ENCODE results near the gene IFNA14. TPM values are rescaled to one million over a fixed set of nuclear protein-coding genes. Genes with fewer than 3 reads are reported as not detected.
"Not testable (repeated sequence)": the region's sequence is repeated elsewhere in the genome, so short reads cannot be mapped to it uniquely, and the experiment has no call there.

The IFNA14 gene
- total RNA-seq, 1 experiment from 2014 or later: not detected

- Histone ChIP-seq H3K4me3 (ENCODE audit: low read length) (no peak overlapping the region), H3K36me3 (ENCODE audit: insufficient read depth, low read length) (no peaks in the 10 kb centered on the region), H3K9ac (ENCODE audit: low read length) (no peak overlapping the region), H3K27me3 (ENCODE audit: low read length) (no peaks in the 10 kb centered on the region), H3K4me1 (ENCODE audit: low read length) (no peaks in the 10 kb centered on the region), H3K9me3 (ENCODE audit: low read length) (no peaks in the 10 kb centered on the region), H2AFZ (ENCODE audit: low read length) (no peak overlapping the region), H3K9me2 (replicated peaks; ENCODE audit: insufficient read depth, low read length) (no peaks in the 10 kb centered on the region), H3K4me2 (ENCODE audit: low read depth, low read length, poor library complexity, severe bottlenecking) (no peak overlapping the region), H4K20me1 (ENCODE audit: insufficient read depth, low read depth, low read length) (no peaks in the 10 kb centered on the region), H3K27ac (ENCODE audit: low read length) (no peak overlapping the region), H3K79me2 (ENCODE audit: low read length) (no peaks in the 10 kb centered on the region)
- DNase-seq: no peak
Measured at GRCh38 chr9:21265421-21266189, 25.8 kb upstream of the IFNA14 start.

- no peaks in the 10 kb centered on the region for H3K36me3 ChIP-seq (ENCODE audit: insufficient read depth, low read length)
- H3K4me2 ChIP-seq (ENCODE audit: low read depth, low read length, poor library complexity, severe bottlenecking): no peak overlapping the region
- H3K27ac ChIP-seq (ENCODE audit: low read length): no peak overlapping the region
- H2AFZ ChIP-seq (ENCODE audit: low read length): no peak overlapping the region
- H4K20me1 ChIP-seq (ENCODE audit: insufficient read depth, low read depth, low read length): no peaks in the 10 kb centered on the region
- H3K4me3 ChIP-seq (ENCODE audit: low read length): no peak overlapping the region
- H3K9me2 ChIP-seq (replicated peaks; ENCODE audit: insufficient read depth, low read length): no peaks in the 10 kb centered on the region
- no peaks in the 10 kb centered on the region for H3K79me2 ChIP-seq (ENCODE audit: low read length)
- DNase-seq: no peak
- no peaks in the 10 kb centered on the region for H3K4me1 ChIP-seq (ENCODE audit: low read length)
- H3K9me3 ChIP-seq (ENCODE audit: low read length): no peaks in the 10 kb centered on the region
- H3K9ac ChIP-seq (ENCODE audit: low read length): no peak overlapping the region
- no peaks in the 10 kb centered on the region for H3K27me3 ChIP-seq (ENCODE audit: low read length)
Measured at GRCh38 chr9:21255538-21256212, 15.9 kb upstream of the IFNA14 start.

DNA sequence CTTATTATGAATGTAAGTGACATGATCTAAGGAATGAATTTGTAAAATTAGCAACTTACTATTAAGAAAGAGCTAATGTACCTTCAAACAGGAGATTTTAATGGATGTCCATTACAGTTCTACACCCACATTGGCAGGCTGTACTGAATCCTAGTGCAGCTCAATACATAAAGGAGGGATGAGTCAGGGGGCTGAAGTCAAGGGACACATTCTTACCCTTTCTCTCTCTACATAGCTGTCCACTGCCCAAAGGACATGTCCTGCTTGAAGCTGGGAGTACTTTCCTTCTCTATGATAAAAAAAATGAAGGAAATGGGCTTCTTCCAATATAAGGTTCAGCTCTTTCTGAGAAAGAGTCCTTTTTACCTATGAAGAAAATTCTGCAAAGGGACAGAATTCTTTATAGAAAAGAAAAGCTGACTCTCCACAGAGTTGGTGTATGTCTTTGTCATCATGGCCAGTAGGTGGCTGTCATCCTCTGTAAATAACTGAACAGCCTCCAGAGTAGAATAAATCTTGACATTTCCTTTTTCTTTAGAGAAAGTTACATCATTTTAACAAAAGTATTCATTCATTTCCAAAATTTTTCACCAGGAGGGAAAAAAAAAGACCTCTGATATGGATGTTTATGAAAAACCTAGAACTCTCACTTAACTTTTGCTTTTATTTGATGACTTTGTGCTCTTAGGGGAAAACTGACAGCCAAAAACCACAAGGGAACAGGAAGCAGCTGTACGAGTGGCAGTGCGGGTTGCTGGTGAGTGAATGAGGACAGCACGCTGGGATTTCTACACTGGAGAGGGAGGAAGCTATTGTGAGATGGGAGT, 13.1 kb upstream of the IFNA14 start:
- no peak overlapping the region for H3K27ac ChIP-seq (ENCODE audit: low read length)
- DNase-seq: peak; percentile 61
- no peaks in the 10 kb centered on the region for H3K27me3 ChIP-seq (ENCODE audit: low read length)
- H2AFZ ChIP-seq (ENCODE audit: low read length): no peak overlapping the region
- H4K20me1 ChIP-seq (ENCODE audit: insufficient read depth, low read depth, low read length): no peaks in the 10 kb centered on the region
- H3K4me3 ChIP-seq (ENCODE audit: low read length): no peak overlapping the region
- no peak overlapping the region for H3K9ac ChIP-seq (ENCODE audit: low read length)
- H3K9me3 ChIP-seq (ENCODE audit: low read length): no peaks in the 10 kb centered on the region
- H3K4me2 ChIP-seq (ENCODE audit: low read depth, low read length, poor library complexity, severe bottlenecking): no peak overlapping the region
- no peaks in the 10 kb centered on the region for H3K36me3 ChIP-seq (ENCODE audit: insufficient read depth, low read length)
- H3K9me2 ChIP-seq (replicated peaks; ENCODE audit: insufficient read depth, low read length): no peaks in the 10 kb centered on the region
- no peaks in the 10 kb centered on the region for H3K79me2 ChIP-seq (ENCODE audit: low read length)
- no peaks in the 10 kb centered on the region for H3K4me1 ChIP-seq (ENCODE audit: low read length)

DNA sequence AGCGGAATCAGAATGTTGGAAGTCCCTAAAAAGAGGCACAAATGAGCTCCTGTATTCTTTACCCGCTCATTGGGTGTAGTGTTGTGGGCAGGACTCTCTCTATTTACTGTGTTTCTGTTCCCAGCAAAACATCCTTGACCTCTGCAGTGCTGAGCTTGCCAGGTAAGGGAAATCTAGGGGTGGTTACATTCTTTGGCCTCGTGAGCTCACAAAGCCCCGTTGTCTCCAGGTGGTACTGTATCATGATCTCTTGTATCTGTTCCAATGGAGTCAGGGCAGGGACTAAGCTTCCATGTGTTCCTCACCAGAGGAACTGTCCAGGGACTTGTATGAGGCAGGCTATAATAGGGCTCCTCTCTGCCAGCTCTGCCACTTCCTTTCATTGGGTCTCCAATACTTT, 11.8 kb upstream of the IFNA14 start:
- Histone ChIP-seq H3K4me3 (ENCODE audit: low read length) (no peak overlapping the region), H3K36me3 (ENCODE audit: insufficient read depth, low read length) (no peaks in the 10 kb centered on the region), H4K20me1 (ENCODE audit: insufficient read depth, low read depth, low read length) (no peaks in the 10 kb centered on the region), H3K27me3 (ENCODE audit: low read length) (no peaks in the 10 kb centered on the region), H3K9me2 (replicated peaks; ENCODE audit: insufficient read depth, low read length) (no peaks in the 10 kb centered on the region), H3K4me2 (ENCODE audit: low read depth, low read length, poor library complexity, severe bottlenecking) (no peak overlapping the region), H2AFZ (ENCODE audit: low read length) (no peak overlapping the region), H3K9me3 (ENCODE audit: low read length) (no peaks in the 10 kb centered on the region), H3K79me2 (ENCODE audit: low read length) (no peaks in the 10 kb centered on the region), H3K9ac (ENCODE audit: low read length) (no peak overlapping the region), H3K4me1 (ENCODE audit: low read length) (no peaks in the 10 kb centered on the region), H3K27ac (ENCODE audit: low read length) (no peak overlapping the region)
- DNase-seq: no peak

- no peak for DNase-seq
- H3K4me3 ChIP-seq (ENCODE audit: low read length): no peak overlapping the region
- H2AFZ ChIP-seq (ENCODE audit: low read length): no peak overlapping the region
- H3K27ac ChIP-seq (ENCODE audit: low read length): no peak overlapping the region
- no peaks in the 10 kb centered on the region for H3K79me2 ChIP-seq (ENCODE audit: low read length)
- no peaks in the 10 kb centered on the region for H3K9me3 ChIP-seq (ENCODE audit: low read length)
- H3K4me2 ChIP-seq (ENCODE audit: low read depth, low read length, poor library complexity, severe bottlenecking): no peak overlapping the region
- no peaks in the 10 kb centered on the region for H3K27me3 ChIP-seq (ENCODE audit: low read length)
- H3K36me3 ChIP-seq (ENCODE audit: insufficient read depth, low read length): no peaks in the 10 kb centered on the region
- H3K9me2 ChIP-seq (replicated peaks; ENCODE audit: insufficient read depth, low read length): no peaks in the 10 kb centered on the region
- no peaks in the 10 kb centered on the region for H4K20me1 ChIP-seq (ENCODE audit: insufficient read depth, low read depth, low read length)
- no peak overlapping the region for H3K9ac ChIP-seq (ENCODE audit: low read length)
- no peaks in the 10 kb centered on the region for H3K4me1 ChIP-seq (ENCODE audit: low read length)
Measured at GRCh38 chr9:21251190-21251589, 11.4 kb upstream of the IFNA14 start.

GRCh38 chr9:21244836-21245235, 5.0 kb upstream of the IFNA14 start:
- peak; percentile 34 for DNase-seq
- Histone ChIP-seq H3K4me2 (ENCODE audit: low read depth, low read length, poor library complexity, severe bottlenecking) (no peak overlapping the region), H3K4me1 (ENCODE audit: low read length) (no peaks in the 10 kb centered on the region), H3K27me3 (ENCODE audit: low read length) (no peaks in the 10 kb centered on the region), H3K36me3 (ENCODE audit: insufficient read depth, low read length) (no peaks in the 10 kb centered on the region), H3K9me2 (replicated peaks; ENCODE audit: insufficient read depth, low read length) (no peaks in the 10 kb centered on the region), H2AFZ (ENCODE audit: low read length) (no peak overlapping the region), H3K79me2 (ENCODE audit: low read length) (no peaks in the 10 kb centered on the region), H3K4me3 (ENCODE audit: low read length) (no peak overlapping the region), H3K27ac (ENCODE audit: low read length) (no peak overlapping the region), H4K20me1 (ENCODE audit: insufficient read depth, low read depth, low read length) (0 out of 2 replicates have a peak, but pooled peaks cover 4% of the 10 kb centered on the region), H3K9me3 (ENCODE audit: low read length) (no peaks in the 10 kb centered on the region), H3K9ac (ENCODE audit: low read length) (no peak overlapping the region)

- peak; percentile 29 for DNase-seq
- H3K27me3 ChIP-seq (ENCODE audit: low read length); H4K20me1 ChIP-seq (ENCODE audit: insufficient read depth, low read depth, low read length); H3K27ac ChIP-seq (ENCODE audit: low read length); H3K4me3 ChIP-seq (ENCODE audit: low read length); H3K36me3 ChIP-seq (ENCODE audit: insufficient read depth, low read length); H3K9me3 ChIP-seq (ENCODE audit: low read length); H3K9ac ChIP-seq (ENCODE audit: low read length); H3K9me2 ChIP-seq (replicated peaks; ENCODE audit: insufficient read depth, low read length); H3K79me2 ChIP-seq (ENCODE audit: low read length); H3K4me2 ChIP-seq (ENCODE audit: low read depth, low read length, poor library complexity, severe bottlenecking); H3K4me1 ChIP-seq (ENCODE audit: low read length); H2AFZ ChIP-seq (ENCODE audit: low read length): not testable (repeated sequence)
Measured at GRCh38 chr9:21236360-21236714, 3.5 kb downstream of the IFNA14 start.
